Activated gamma-delta T cell treated with anti-CD3 and anti-CD28 coated beads, Interleukin-2, amount 50 U/mL, for 16 hours (primary cell): ENCODE results near the gene ANK3.

Experiments used
- DNase-seq: peaks from one replicate; pipeline ENCODE4 v3.0.0-alpha.2; 2020; ENCODE audit warnings: low read depth

ANK3 gene

GRCh38 chr10:60341969-60342368 is 47.7 kb downstream of the ANK3 start:
- DNase-seq = no peak

GRCh38 chr10:60340973-60341372 is 48.7 kb downstream of the ANK3 start:
- no peak for DNase-seq

GRCh38 chr10:60339757-60340156 is 49.9 kb downstream of the ANK3 start:
- DNase-seq = no peak

GRCh38 chr10:60338786-60339185 is 50.9 kb downstream of the ANK3 start:
- DNase-seq = no peak

GRCh38 chr10:60338002-60338564 is 51.6 kb downstream of the ANK3 start:
- DNase-seq = no peak

GRCh38 chr10:60336901-60337630 is 52.6 kb downstream of the ANK3 start:
- no peak for DNase-seq

GRCh38 chr10:60335708-60336107 is 54.0 kb downstream of the ANK3 start:
- DNase-seq = no peak

- no peak for DNase-seq
Observed at GRCh38 chr10:60334991-60335390, 54.7 kb downstream of the ANK3 start.

GRCh38 chr10:60332371-60332770 is 57.3 kb downstream of the ANK3 start:
- DNase-seq = no peak

- DNase-seq = no peak
Observed at GRCh38 chr10:60331886-60332285, 57.8 kb downstream of the ANK3 start.

GRCh38 chr10:60323162-60323561 is 66.5 kb downstream of the ANK3 start:
- DNase-seq = no peak

- no peak for DNase-seq
Observed at GRCh38 chr10:60320666-60321065, 69.0 kb downstream of the ANK3 start.

GRCh38 chr10:60316029-60316428 is 73.6 kb downstream of the ANK3 start:
- no peak for DNase-seq

GRCh38 chr10:60315311-60315710 is 74.4 kb downstream of the ANK3 start:
- no peak for DNase-seq

- no peak for DNase-seq
Observed at GRCh38 chr10:60314069-60314940, 75.4 kb downstream of the ANK3 start.

GRCh38 chr10:60313589-60313952 is 76.1 kb downstream of the ANK3 start:
- DNase-seq = no peak

- no peak for DNase-seq
Observed at GRCh38 chr10:60312818-60313588, 76.7 kb downstream of the ANK3 start.

GRCh38 chr10:60311821-60312220 is 77.9 kb downstream of the ANK3 start:
- no peak for DNase-seq

GRCh38 chr10:60310740-60311139 is 78.9 kb downstream of the ANK3 start:
- DNase-seq = no peak

- DNase-seq = no peak
Observed at GRCh38 chr10:60309891-60310290, 79.8 kb downstream of the ANK3 start.

- no peak for DNase-seq
Observed at GRCh38 chr10:60309371-60309770, 80.3 kb downstream of the ANK3 start.

GRCh38 chr10:60305380-60305892 is 84.2 kb downstream of the ANK3 start:
- DNase-seq = no peak
